Measurements from ENCODE around the gene PPP2R1B.

GRCh38 chr11:111683806-111684205 is 82.4 kb downstream of the PPP2R1B start:
- TF ChIP-seq CTCF (IDR thresholded peaks at IDR 0.05) (no peak), POLR2A (IDR thresholded peaks at IDR 0.05) (no peak)
